ENCODE results near the gene GPR107. TPM values are rescaled to one million over a fixed set of nuclear protein-coding genes. Genes with fewer than 3 reads are reported as not detected.

The GPR107 gene
- total RNA-seq, 2 donors from 2014 or later: 32.6 to 32.8 TPM

- H3K36me3 Mint-ChIP-seq: peaks cover 9% of the 10 kb centered on the region
- H3K27ac Mint-ChIP-seq: peak overlapping the region in 1 of 2 donors; percentile 58
Measured at GRCh38 chr9:130090915-130091314, 37.2 kb downstream of the GPR107 start.

GRCh38 chr9:130092910-130093309, 39.2 kb downstream of the GPR107 start:
- H3K4me3 Mint-ChIP-seq: no peak overlapping the region
- H3K36me3 Mint-ChIP-seq: peaks cover 7% of the 10 kb centered on the region
- H3K27me3 Mint-ChIP-seq: no peaks in the 10 kb centered on the region
- no peak overlapping the region for H3K27ac Mint-ChIP-seq
- no peaks in the 10 kb centered on the region for H3K9me3 Mint-ChIP-seq
- no peak for ATAC-seq
- no peak for DNase-seq (ENCODE audit: low spot score)
- H3K4me1 Mint-ChIP-seq (ENCODE audit: low read depth in 2 of 2): peaks cover 13 to 18% of the 10 kb centered on the region in 2 donors

More at GRCh38 chr9:130090915-130091314, 37.2 kb downstream of the GPR107 start:
- ATAC-seq (no peak), DNase-seq (ENCODE audit: low spot score) (no peak)
- H3K27me3 Mint-ChIP-seq: no peaks in the 10 kb centered on the region
- H3K4me3 Mint-ChIP-seq: no peak overlapping the region
- peaks cover 5 to 11% of the 10 kb centered on the region in 2 donors for H3K4me1 Mint-ChIP-seq (ENCODE audit: low read depth in 2 of 2)
- H3K9me3 Mint-ChIP-seq: no peaks in the 10 kb centered on the region

GRCh38 chr9:130095872-130096271, 42.2 kb downstream of the GPR107 start:
- Mint-ChIP-seq H3K27me3 (no peaks in the 10 kb centered on the region), H3K36me3 (no peaks in the 10 kb centered on the region), H3K4me3 (no peak overlapping the region), H3K27ac (peak overlapping the region; percentile 14 to 61), H3K4me1 (ENCODE audit: low read depth in 2 of 2) (peaks cover 13 to 18% of the 10 kb centered on the region in 2 donors), H3K9me3 (no peaks in the 10 kb centered on the region)
- ATAC-seq (peak; percentile 54 to 64), DNase-seq (ENCODE audit: low spot score) (no peak)

GRCh38 chr9:130100681-130101080, 47.0 kb downstream of the GPR107 start:
- Mint-ChIP-seq H3K27me3 (no peaks in the 10 kb centered on the region), H3K9me3 (no peaks in the 10 kb centered on the region), H3K27ac (no peak overlapping the region), H3K4me3 (no peak overlapping the region), H3K4me1 (ENCODE audit: low read depth in 2 of 2) (peaks cover 12% of the 10 kb centered on the region in 2 donors), H3K36me3 (no peaks in the 10 kb centered on the region)
- DNase-seq (ENCODE audit: low spot score) (no peak), ATAC-seq (no peak)

GRCh38 chr9:130101915-130102314, 48.2 kb downstream of the GPR107 start:
- peaks cover 5 to 10% of the 10 kb centered on the region in 2 donors for H3K4me1 Mint-ChIP-seq (ENCODE audit: low read depth in 2 of 2)
- no peaks in the 10 kb centered on the region for H3K9me3 Mint-ChIP-seq
- no peak for ATAC-seq
- no peak overlapping the region for H3K27ac Mint-ChIP-seq
- no peaks in the 10 kb centered on the region for H3K27me3 Mint-ChIP-seq
- no peak overlapping the region for H3K4me3 Mint-ChIP-seq
- H3K36me3 Mint-ChIP-seq: no peaks in the 10 kb centered on the region
- DNase-seq (ENCODE audit: low spot score): no peak

GRCh38 chr9:130104491-130105193, 50.9 kb downstream of the GPR107 start:
- Mint-ChIP-seq H3K27ac (no peak overlapping the region), H3K27me3 (no peaks in the 10 kb centered on the region), H3K36me3 (no peaks in the 10 kb centered on the region), H3K9me3 (no peaks in the 10 kb centered on the region), H3K4me3 (no peak overlapping the region), H3K4me1 (ENCODE audit: low read depth in 2 of 2) (peaks cover 18 to 26% of the 10 kb centered on the region in 2 donors)
- DNase-seq (ENCODE audit: low spot score) (no peak), ATAC-seq (no peak)

GRCh38 chr9:130106860-130107233, 53.1 kb downstream of the GPR107 start:
- DNase-seq (ENCODE audit: low spot score) (no peak), ATAC-seq (no peak)
- Mint-ChIP-seq H3K27ac (peak overlapping the region; percentile 76 to 88), H3K36me3 (peaks cover 6% of the 10 kb centered on the region), H3K4me3 (peak overlapping the region; percentile 83), H3K9me3 (no peaks in the 10 kb centered on the region), H3K4me1 (ENCODE audit: low read depth in 2 of 2) (peaks cover 37 to 43% of the 10 kb centered on the region in 2 donors), H3K27me3 (no peaks in the 10 kb centered on the region)

- ATAC-seq (peak; percentile 89 to 90), DNase-seq (ENCODE audit: low spot score) (peak; percentile 77)
- peak overlapping the region; percentile 76 to 88 for H3K27ac Mint-ChIP-seq
- H3K9me3 Mint-ChIP-seq: no peaks in the 10 kb centered on the region
- peak overlapping the region; percentile 83 for H3K4me3 Mint-ChIP-seq
- H3K4me1 Mint-ChIP-seq (ENCODE audit: low read depth in 2 of 2): peaks cover 42 to 48% of the 10 kb centered on the region in 2 donors
- H3K27me3 Mint-ChIP-seq: no peaks in the 10 kb centered on the region
- peaks cover 6% of the 10 kb centered on the region for H3K36me3 Mint-ChIP-seq
Measured at GRCh38 chr9:130107234-130107861, 53.6 kb downstream of the GPR107 start.

GRCh38 chr9:130107955-130108354, 54.2 kb downstream of the GPR107 start:
- peak overlapping the region; percentile 83 for H3K4me3 Mint-ChIP-seq
- ATAC-seq (peak; percentile 25 to 57), DNase-seq (ENCODE audit: low spot score) (no peak)
- H3K27ac Mint-ChIP-seq: peak overlapping the region; percentile 76 to 88
- peaks cover 6% of the 10 kb centered on the region for H3K36me3 Mint-ChIP-seq
- no peaks in the 10 kb centered on the region for H3K27me3 Mint-ChIP-seq
- no peaks in the 10 kb centered on the region for H3K9me3 Mint-ChIP-seq
- peaks cover 45 to 50% of the 10 kb centered on the region in 2 donors for H3K4me1 Mint-ChIP-seq (ENCODE audit: low read depth in 2 of 2)

GRCh38 chr9:130110166-130110565, 56.5 kb downstream of the GPR107 start:
- H3K4me1 Mint-ChIP-seq (ENCODE audit: low read depth in 2 of 2): peaks cover 48 to 50% of the 10 kb centered on the region in 2 donors
- no peaks in the 10 kb centered on the region for H3K27me3 Mint-ChIP-seq
- DNase-seq (ENCODE audit: low spot score) (no peak), ATAC-seq (no peak)
- peak overlapping the region; percentile 55 for H3K4me3 Mint-ChIP-seq
- H3K9me3 Mint-ChIP-seq: no peaks in the 10 kb centered on the region
- peaks cover 6% of the 10 kb centered on the region for H3K36me3 Mint-ChIP-seq
- H3K27ac Mint-ChIP-seq: peak overlapping the region; percentile 59 to 68

- peak overlapping the region; percentile 59 to 84 for H3K27ac Mint-ChIP-seq
- H3K27me3 Mint-ChIP-seq: no peaks in the 10 kb centered on the region
- peaks cover 6% of the 10 kb centered on the region for H3K36me3 Mint-ChIP-seq
- DNase-seq (ENCODE audit: low spot score) (no peak), ATAC-seq (no peak)
- peaks cover 48 to 49% of the 10 kb centered on the region in 2 donors for H3K4me1 Mint-ChIP-seq (ENCODE audit: low read depth in 2 of 2)
- no peak overlapping the region for H3K4me3 Mint-ChIP-seq
- no peaks in the 10 kb centered on the region for H3K9me3 Mint-ChIP-seq
Measured at GRCh38 chr9:130110596-130111021, 56.9 kb downstream of the GPR107 start.

- ATAC-seq (no peak), DNase-seq (ENCODE audit: low spot score) (no peak)
- Mint-ChIP-seq H3K4me3 (peak overlapping the region; percentile 52), H3K27me3 (no peaks in the 10 kb centered on the region), H3K9me3 (no peaks in the 10 kb centered on the region), H3K27ac (peak overlapping the region; percentile 69 to 84), H3K36me3 (peaks cover 12% of the 10 kb centered on the region), H3K4me1 (ENCODE audit: low read depth in 2 of 2) (peaks cover 40 to 45% of the 10 kb centered on the region in 2 donors)
Measured at GRCh38 chr9:130111786-130112537, 58.3 kb downstream of the GPR107 start.

- H3K4me3 Mint-ChIP-seq: no peak overlapping the region
- ATAC-seq (peak in 1 of 2 donors; percentile 39), DNase-seq (ENCODE audit: low spot score) (no peak)
- no peaks in the 10 kb centered on the region for H3K27me3 Mint-ChIP-seq
- H3K36me3 Mint-ChIP-seq: peaks cover 12% of the 10 kb centered on the region
- H3K9me3 Mint-ChIP-seq: no peaks in the 10 kb centered on the region
- peak overlapping the region; percentile 41 to 59 for H3K27ac Mint-ChIP-seq
- H3K4me1 Mint-ChIP-seq (ENCODE audit: low read depth in 2 of 2): peaks cover 33 to 38% of the 10 kb centered on the region in 2 donors
Measured at GRCh38 chr9:130112538-130113151, 58.9 kb downstream of the GPR107 start.

All from natural killer cell treated with Interleukin-12 subunit alpha and Interleukin-12 subunit beta and Interleukin-15 and Interleukin-18, amount 100 ng/mL, for 72 hours (primary cell).